Measurements from ENCODE around the gene RARB.

RARB gene

GRCh38 chr3:25448750-25449692, 21.0 kb downstream of the RARB start:
- peak; percentile 86 for DNase-seq

GRCh38 chr3:25449857-25450256, 21.8 kb downstream of the RARB start:
- no peak for DNase-seq

- no peak for DNase-seq
Measured at GRCh38 chr3:25452192-25452591, 24.1 kb downstream of the RARB start.

GRCh38 chr3:25452740-25453139, 24.7 kb downstream of the RARB start:
- no peak for DNase-seq

GRCh38 chr3:25453619-25454004, 25.5 kb downstream of the RARB start:
- DNase-seq: peak; percentile 77

GRCh38 chr3:25454005-25454927, 26.2 kb downstream of the RARB start:
- peak; percentile 82 for DNase-seq

- DNase-seq: peak; percentile 68
Measured at GRCh38 chr3:25455441-25456132, 27.5 kb downstream of the RARB start.

- no peak for DNase-seq
Measured at GRCh38 chr3:25456723-25457670, 28.9 kb downstream of the RARB start.

- DNase-seq: no peak
Measured at GRCh38 chr3:25457671-25458419, 29.8 kb downstream of the RARB start.

- DNase-seq: no peak
Measured at GRCh38 chr3:25458420-25458814, 30.4 kb downstream of the RARB start.

GRCh38 chr3:25460751-25461150, 32.7 kb downstream of the RARB start:
- DNase-seq: no peak

- DNase-seq: no peak
Measured at GRCh38 chr3:25461946-25462345, 33.9 kb downstream of the RARB start.

GRCh38 chr3:25462495-25462894, 34.4 kb downstream of the RARB start:
- no peak for DNase-seq

- no peak for DNase-seq
Measured at GRCh38 chr3:25463836-25464418, 35.9 kb downstream of the RARB start.

GRCh38 chr3:25465266-25465860, 37.3 kb downstream of the RARB start:
- DNase-seq: no peak

GRCh38 chr3:25468866-25469319, 40.8 kb downstream of the RARB start:
- peak; percentile 86 for DNase-seq

- peak; percentile 78 for DNase-seq
Measured at GRCh38 chr3:25469558-25469957, 41.5 kb downstream of the RARB start.

- no peak for DNase-seq
Measured at GRCh38 chr3:25471081-25471768, 43.2 kb downstream of the RARB start.

- DNase-seq: no peak
Measured at GRCh38 chr3:25472153-25472552, 44.1 kb downstream of the RARB start.
